Thyroid gland (tissue), 4 donors: ENCODE results near the gene POM121C.
"Not testable (repeated sequence)": the region's sequence is repeated elsewhere in the genome, so short reads cannot be mapped to it uniquely, and the experiment has no call there.

Experiments used
- POLR2A ChIP-seq, 2 donors: fragments of 450-650 bp; IDR thresholded peaks; one replicate each; pipeline ENCODE4 v1.6.1; 2017; ENCODE audit warnings: antibody characterized with exemption in 2 of 2, mild to moderate bottlenecking in 2 of 2, moderate library complexity in 1 of 2
- TF ChIP-seq, protein P1 (sequence below), 6 experiments: fragments of 200-600 bp in 3 of 6; fragments of 450-650 bp in 3 of 6; sonication (generic) in 3 of 6; IDR thresholded peaks; one replicate each; pipeline ENCODE4 v1.5.1; 2016 to 2019; ENCODE audit warnings: antibody characterized with exemption in 6 of 6, mild to moderate bottlenecking in 2 of 6, inconsistent platforms in 1 of 6, moderate library complexity in 1 of 6

DNA sequence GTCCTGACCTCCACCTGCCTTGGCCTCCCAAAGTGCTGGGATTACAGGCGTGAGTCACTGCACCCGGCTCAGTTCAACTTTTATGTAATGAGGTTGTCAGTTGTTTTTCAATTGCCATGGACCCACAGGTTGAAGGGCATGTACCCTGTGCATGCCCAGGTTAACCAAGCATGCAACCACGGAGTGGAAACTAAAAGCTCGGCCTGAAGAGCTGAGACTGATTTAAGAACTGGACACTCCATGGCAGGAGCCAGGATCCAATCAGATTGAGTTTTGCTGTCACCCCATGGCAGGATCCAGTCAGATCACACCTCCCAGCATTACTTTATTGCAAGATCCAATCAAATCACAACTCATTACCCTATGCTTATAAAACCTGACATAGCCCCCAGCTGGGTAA lies 22.9 kb upstream of the POM121C start:
- TF ChIP-seq, protein P1, sequence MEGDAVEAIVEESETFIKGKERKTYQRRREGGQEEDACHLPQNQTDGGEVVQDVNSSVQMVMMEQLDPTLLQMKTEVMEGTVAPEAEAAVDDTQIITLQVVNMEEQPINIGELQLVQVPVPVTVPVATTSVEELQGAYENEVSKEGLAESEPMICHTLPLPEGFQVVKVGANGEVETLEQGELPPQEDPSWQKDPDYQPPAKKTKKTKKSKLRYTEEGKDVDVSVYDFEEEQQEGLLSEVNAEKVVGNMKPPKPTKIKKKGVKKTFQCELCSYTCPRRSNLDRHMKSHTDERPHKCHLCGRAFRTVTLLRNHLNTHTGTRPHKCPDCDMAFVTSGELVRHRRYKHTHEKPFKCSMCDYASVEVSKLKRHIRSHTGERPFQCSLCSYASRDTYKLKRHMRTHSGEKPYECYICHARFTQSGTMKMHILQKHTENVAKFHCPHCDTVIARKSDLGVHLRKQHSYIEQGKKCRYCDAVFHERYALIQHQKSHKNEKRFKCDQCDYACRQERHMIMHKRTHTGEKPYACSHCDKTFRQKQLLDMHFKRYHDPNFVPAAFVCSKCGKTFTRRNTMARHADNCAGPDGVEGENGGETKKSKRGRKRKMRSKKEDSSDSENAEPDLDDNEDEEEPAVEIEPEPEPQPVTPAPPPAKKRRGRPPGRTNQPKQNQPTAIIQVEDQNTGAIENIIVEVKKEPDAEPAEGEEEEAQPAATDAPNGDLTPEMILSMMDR (IDR thresholded peaks at IDR 0.05) = not testable (repeated sequence)
- TF ChIP-seq POLR2A (IDR thresholded peaks at IDR 0.05) = not testable (repeated sequence)
